HG03460 (cell line): ENCODE measurements around the gene CMC1.
A peak's percentile ranks its signal among the peaks of the same experiment; 100 is the strongest.
"Not testable (repeated sequence)": the region's sequence is repeated elsewhere in the genome, so short reads cannot be mapped to it uniquely, and the experiment has no call there.

Source experiments
- ATAC-seq: cut with Tn5 transposase; IDR thresholded peaks from one replicate; pipeline ENCODE4 v1.9.1; 2021; ENCODE audit not compliant: unreplicated experiment

The CMC1 gene

GRCh38 chr3:28243424-28244106 is 2.1 kb downstream of the CMC1 start:
- ATAC-seq = no peak

GRCh38 chr3:28244491-28244890 is 3.1 kb downstream of the CMC1 start:
- ATAC-seq = no peak

GRCh38 chr3:28247286-28247685 is 5.9 kb downstream of the CMC1 start:
- no peak for ATAC-seq

GRCh38 chr3:28250999-28251398 is 9.6 kb downstream of the CMC1 start:
- no peak for ATAC-seq

- ATAC-seq = no peak
Observed at GRCh38 chr3:28252001-28252431, 10.6 kb downstream of the CMC1 start.

- ATAC-seq = no peak
Observed at GRCh38 chr3:28253040-28253715, 11.8 kb downstream of the CMC1 start.

- no peak for ATAC-seq
Observed at GRCh38 chr3:28262001-28262400, 20.6 kb downstream of the CMC1 start.

- no peak for ATAC-seq
Observed at GRCh38 chr3:28265641-28266040, 24.2 kb downstream of the CMC1 start.

GRCh38 chr3:28267984-28268849 is 26.8 kb downstream of the CMC1 start:
- ATAC-seq = no peak

- ATAC-seq = no peak
Observed at GRCh38 chr3:28268989-28269388, 27.6 kb downstream of the CMC1 start.

GRCh38 chr3:28269884-28270283 is 28.5 kb downstream of the CMC1 start:
- not testable (repeated sequence) for ATAC-seq

- no peak for ATAC-seq
Observed at GRCh38 chr3:28273837-28274236, 32.4 kb downstream of the CMC1 start.

- no peak for ATAC-seq
Observed at GRCh38 chr3:28278918-28279317, 37.5 kb downstream of the CMC1 start.

GRCh38 chr3:28279770-28280169 is 38.4 kb downstream of the CMC1 start:
- no peak for ATAC-seq

GRCh38 chr3:28280781-28281180 is 39.4 kb downstream of the CMC1 start:
- no peak for ATAC-seq

- ATAC-seq = peak; percentile 93
Observed at GRCh38 chr3:28286595-28286994, 45.2 kb downstream of the CMC1 start.

GRCh38 chr3:28287046-28287445 is 45.6 kb downstream of the CMC1 start:
- ATAC-seq = no peak

- no peak for ATAC-seq
Observed at GRCh38 chr3:28290863-28291300, 49.5 kb downstream of the CMC1 start.

GRCh38 chr3:28291577-28291976 is 50.2 kb downstream of the CMC1 start:
- no peak for ATAC-seq

- no peak for ATAC-seq
Observed at GRCh38 chr3:28292622-28293021, 51.2 kb downstream of the CMC1 start.

- ATAC-seq = no peak
Observed at GRCh38 chr3:28294667-28295413, 53.4 kb downstream of the CMC1 start.
